Transverse colon (tissue), 4 donors: Measurements from ENCODE around the gene TSPAN9. TPM values are rescaled to one million over a fixed set of nuclear protein-coding genes. Genes with fewer than 3 reads are reported as not detected.

Experiments used
- DNase-seq: peaks from one replicate; pipeline ENCODE4 v3.0.0-alpha.2; 2019
- H3K27ac ChIP-seq, 4 donors: fragments of 200-600 bp; sonication (generic); 2 replicates each; pipeline ENCODE4 v1.5.1; 2016 to 2018; ENCODE audit warnings: inconsistent platforms in 4 of 4
- H3K27me3 ChIP-seq: fragments of 200-600 bp; sonication (generic); 2 replicates; pipeline ENCODE4 v1.5.1; 2017; ENCODE audit warnings: inconsistent platforms
- H3K36me3 ChIP-seq, 4 donors: fragments of 200-600 bp; sonication (generic); 2 replicates each; pipeline ENCODE4 v1.5.1; 2017 to 2019; ENCODE audit warnings: inconsistent platforms in 4 of 4
- H3K4me1 ChIP-seq, 4 donors: fragments of 200-600 bp; sonication (generic); 2 replicates each; pipeline ENCODE4 v1.5.1; 2017 to 2020; ENCODE audit warnings: inconsistent platforms in 4 of 4
- H3K4me3 ChIP-seq, 4 donors: fragments of 200-600 bp; sonication (generic); 1 replicate in 1 of 4; 2 replicates in 3 of 4; pipeline versions ENCODE4 v1.5.1 to v1.6.1; 2017 to 2019; ENCODE audit warnings: inconsistent platforms in 4 of 4
- H3K9me3 ChIP-seq, 2 donors: fragments of 200-600 bp; sonication (generic); 2 replicates each; pipeline ENCODE4 v1.5.1; 2017 to 2019; ENCODE audit warnings: inconsistent platforms in 2 of 2
- EP300 ChIP-seq: sonication (generic); formaldehyde crosslinking; IDR thresholded peaks from one replicate; pipeline ENCODE4 v1.6.1; 2017; ENCODE audit warnings: antibody characterized with exemption, low read depth
- POLR2A ChIP-seq: fragments of 450-650 bp; IDR thresholded peaks from one replicate; pipeline ENCODE4 v1.6.1; 2016; ENCODE audit warnings: antibody characterized with exemption, mild to moderate bottlenecking, moderate library complexity
- POLR2AphosphoS5 ChIP-seq, 3 donors: sonication (generic); formaldehyde crosslinking; IDR thresholded peaks; one replicate each; pipeline ENCODE4 v1.6.1; 2016; ENCODE audit warnings: antibody characterized with exemption in 3 of 3
- WGBS, 2 donors: methylation state at CpG; one replicate each; pipeline ENCODE4 v1.1.5; 2018; ENCODE audit warnings: low coverage in 1 of 2; 5-methylcytosine and 5-hydroxymethylcytosine counted together
- in situ Hi-C, 4 donors: fragments of 200-750 bp; cut with MboI; loops; one replicate each; pipeline versions ENCODE4 v1.15.0 to v1.15.1; 2017; ENCODE audit warnings: low sequenced_read_pairs in 3 of 4, low pct_ligation_motif_present in 1 of 4, low pct_unique_long_range_greater_than_20kb in 1 of 4
- intact Hi-C: fragments of 100-400 bp; cut with DNase I; formaldehyde crosslinking; loops from one replicate; pipeline ENCODE4 v1.15.1; 2023; ENCODE audit warnings: low total_unique reads
- total RNA-seq, 4 donors: library from RNA; depleted of rRNA; stranded (reverse); fragments of >200 nt; gene quantifications; one replicate each; pipeline ENCODE4 v1.1.0, GENCODE V29; 2016
- TF ChIP-seq, protein P1 (sequence below), 5 experiments: fragments of 200-600 bp in 3 of 5; fragments of 450-650 bp in 2 of 5; sonication (generic) in 3 of 5; IDR thresholded peaks; 1 replicate in 2 of 5; 2 replicates in 3 of 5; pipeline ENCODE4 v1.5.1; 2016 to 2017; ENCODE audit warnings: antibody characterized with exemption in 5 of 5, inconsistent platforms in 3 of 5, mild to moderate bottlenecking in 2 of 5, moderate library complexity in 1 of 5

TSPAN9 gene
- total RNA-seq, 4 donors from 2014 or later, result 4.2 to 9.3 (median 6.1) TPM

DNA sequence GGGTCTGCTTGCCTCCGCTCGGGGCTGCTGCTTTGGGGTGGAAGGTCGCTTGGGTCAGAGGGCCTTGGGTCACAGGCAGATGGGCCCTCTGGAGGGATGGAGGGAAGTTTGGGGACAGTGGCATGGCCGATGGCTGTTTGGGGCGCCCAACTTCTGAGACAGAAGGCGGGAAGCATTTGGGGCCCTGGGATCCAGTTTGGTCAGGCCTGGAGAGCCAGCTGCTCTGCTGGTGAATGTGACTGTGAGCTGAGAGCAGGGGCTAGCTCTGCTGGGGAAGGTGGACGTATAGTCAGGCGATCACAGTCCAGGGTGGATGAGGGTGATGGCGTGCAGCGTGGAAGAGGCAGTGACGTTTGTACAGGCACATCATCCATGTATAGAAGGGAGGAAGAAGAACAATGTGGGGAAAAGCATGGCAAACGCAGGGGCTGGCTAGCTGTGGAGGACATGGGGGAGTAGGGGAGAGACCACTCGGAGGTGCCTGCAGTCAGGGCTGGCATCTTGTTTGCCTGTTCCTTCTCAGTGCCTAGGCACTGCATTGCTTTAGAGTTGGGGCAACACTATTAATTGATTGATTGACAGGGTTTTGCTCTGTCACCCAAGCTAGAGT lies 57.5 kb downstream of the TSPAN9 start:
- no peaks in the 10 kb centered on the region for H3K27me3 ChIP-seq
- TF ChIP-seq POLR2AphosphoS5 (IDR thresholded peaks at IDR 0.05) (no peak), EP300 (no peak), POLR2A (no peak)
- TF ChIP-seq, protein P1, sequence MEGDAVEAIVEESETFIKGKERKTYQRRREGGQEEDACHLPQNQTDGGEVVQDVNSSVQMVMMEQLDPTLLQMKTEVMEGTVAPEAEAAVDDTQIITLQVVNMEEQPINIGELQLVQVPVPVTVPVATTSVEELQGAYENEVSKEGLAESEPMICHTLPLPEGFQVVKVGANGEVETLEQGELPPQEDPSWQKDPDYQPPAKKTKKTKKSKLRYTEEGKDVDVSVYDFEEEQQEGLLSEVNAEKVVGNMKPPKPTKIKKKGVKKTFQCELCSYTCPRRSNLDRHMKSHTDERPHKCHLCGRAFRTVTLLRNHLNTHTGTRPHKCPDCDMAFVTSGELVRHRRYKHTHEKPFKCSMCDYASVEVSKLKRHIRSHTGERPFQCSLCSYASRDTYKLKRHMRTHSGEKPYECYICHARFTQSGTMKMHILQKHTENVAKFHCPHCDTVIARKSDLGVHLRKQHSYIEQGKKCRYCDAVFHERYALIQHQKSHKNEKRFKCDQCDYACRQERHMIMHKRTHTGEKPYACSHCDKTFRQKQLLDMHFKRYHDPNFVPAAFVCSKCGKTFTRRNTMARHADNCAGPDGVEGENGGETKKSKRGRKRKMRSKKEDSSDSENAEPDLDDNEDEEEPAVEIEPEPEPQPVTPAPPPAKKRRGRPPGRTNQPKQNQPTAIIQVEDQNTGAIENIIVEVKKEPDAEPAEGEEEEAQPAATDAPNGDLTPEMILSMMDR (IDR thresholded peaks at IDR 0.05), result no peak
- H3K4me3 ChIP-seq, result no peak overlapping the region
- intact Hi-C loops (loop anchor here (2.0 kb wide), 1 partner anchor 142 kb away; no protein-coding TSS in a partner anchor), in situ Hi-C loops (loop anchor here (5.0 to 25.0 kb wide), 4 partner anchors 120 to 140 kb away; no protein-coding TSS in a partner anchor)
- 82 to 89% methylated on average over 7 to 13 of the region's 13 CpGs for WGBS, 2 donors
- DNase-seq, result no peak
- H3K4me1 ChIP-seq, result peaks cover 5 to 26% (median 13%) of the 10 kb centered on the region in 4 donors
- H3K9me3 ChIP-seq, result no peaks in the 10 kb centered on the region
- H3K27ac ChIP-seq, result no peak overlapping the region
- H3K36me3 ChIP-seq, result no peaks in the 10 kb centered on the region

DNA sequence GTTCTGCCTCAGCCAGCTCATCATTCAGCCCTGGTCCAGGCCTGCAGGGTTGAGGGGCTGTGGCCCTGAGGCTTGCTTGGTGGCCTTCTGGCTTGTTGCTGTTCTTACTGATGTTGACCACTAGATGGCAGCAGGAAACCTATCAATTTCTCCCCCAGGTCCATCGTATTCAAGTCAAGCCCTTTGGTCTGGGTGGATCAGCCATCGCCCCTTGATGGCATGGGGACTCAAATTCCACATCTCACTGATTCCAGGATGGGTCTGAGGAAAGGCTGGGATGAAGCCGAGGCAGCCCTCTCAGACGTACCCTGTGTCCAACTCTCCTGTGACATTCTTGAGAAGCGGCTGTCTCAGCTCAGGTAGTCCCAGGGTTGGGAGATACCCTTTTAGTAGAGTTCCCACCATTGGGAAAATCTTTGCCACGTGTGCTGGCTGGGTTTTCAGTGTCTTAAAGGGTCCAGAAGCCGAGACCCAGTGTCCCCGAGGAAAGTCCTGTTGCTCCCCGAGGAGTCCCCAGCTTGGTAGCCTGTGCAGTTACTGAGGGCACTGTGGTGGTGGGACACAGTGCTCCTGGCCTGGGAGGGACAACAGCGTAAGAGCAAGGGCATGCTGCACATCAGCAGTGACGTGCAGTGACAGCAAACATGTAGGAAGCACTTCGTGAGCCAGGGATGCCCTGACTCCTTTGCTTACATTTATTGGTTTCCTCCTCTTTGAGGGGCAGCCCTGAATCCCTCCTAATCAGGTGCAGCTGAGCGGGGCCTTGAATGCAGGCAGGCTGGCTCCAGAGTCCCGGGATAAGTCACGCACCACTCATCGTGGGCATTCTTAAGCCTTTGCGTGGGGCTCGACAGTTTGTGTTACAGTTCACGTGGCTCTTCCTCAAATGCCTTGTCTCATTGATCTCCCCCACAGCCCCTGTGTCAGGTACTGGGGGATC lies 58.6 kb downstream of the TSPAN9 start:
- H3K4me1 ChIP-seq, result peaks cover 5 to 17% (median 13%) of the 10 kb centered on the region in 4 donors
- no peaks in the 10 kb centered on the region for H3K9me3 ChIP-seq
- TF ChIP-seq EP300, result no peak
- TF ChIP-seq, protein P1 (IDR thresholded peaks at IDR 0.05), result peak; percentile 72 to 80 (median 73)
- peak; percentile 23 for DNase-seq
- no peak overlapping the region for H3K4me3 ChIP-seq
- no peak overlapping the region for H3K27ac ChIP-seq
- no peaks in the 10 kb centered on the region for H3K36me3 ChIP-seq
- in situ Hi-C loops (loop anchor here (5.0 to 25.0 kb wide), 4 partner anchors 119 to 139 kb away; no protein-coding TSS in a partner anchor), intact Hi-C loops (loop anchor here (2.0 kb wide), 1 partner anchor 141 kb away; no protein-coding TSS in a partner anchor)
- 70 to 74% methylated on average over 9 to 18 of the region's 19 CpGs for WGBS, 2 donors
- no peaks in the 10 kb centered on the region for H3K27me3 ChIP-seq

DNA sequence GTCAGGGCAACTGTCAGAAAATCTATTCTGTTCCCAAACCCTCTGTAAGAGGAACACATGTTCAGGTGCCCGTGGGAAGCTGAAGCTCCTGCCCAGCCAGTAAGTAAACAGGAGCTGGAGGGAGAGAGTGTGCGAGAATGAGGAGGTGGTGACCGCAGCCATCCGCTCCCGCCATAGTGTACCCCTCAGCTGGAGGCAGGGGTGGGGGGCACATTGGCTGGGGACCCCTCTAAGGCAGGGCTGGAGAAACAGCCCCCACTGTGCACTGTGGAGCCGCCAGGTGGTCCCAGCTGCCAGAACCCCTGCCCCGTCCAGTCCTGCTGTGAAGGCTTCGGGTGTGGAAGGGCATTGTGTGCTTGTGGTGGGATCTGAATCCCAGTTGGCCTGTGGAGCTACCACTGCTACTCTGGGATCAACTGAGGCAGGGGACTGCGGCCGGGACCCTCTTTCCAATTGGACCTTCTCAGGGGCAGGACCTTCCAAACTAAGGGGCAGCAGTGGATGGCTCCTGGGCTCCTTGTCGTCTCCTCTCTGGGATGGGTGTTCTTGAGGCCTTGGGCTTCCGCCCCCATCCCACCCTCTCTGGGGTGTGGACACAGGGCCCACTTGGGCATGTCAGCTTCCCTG lies 59.6 kb downstream of the TSPAN9 start:
- WGBS, 2 donors, result 91% methylated on average over 12 of the region's 12 CpGs; no CpG with 5 or more reads in 1 of the 2 donors
- in situ Hi-C loops, result loop anchor here (5.0 to 25.0 kb wide), 4 partner anchors 118 to 138 kb away; no protein-coding TSS in a partner anchor

More for the DNA sequence above, 59.6 kb downstream of the TSPAN9 start:
- H3K36me3 ChIP-seq, result no peaks in the 10 kb centered on the region
- TF ChIP-seq, protein P1 (IDR thresholded peaks at IDR 0.05), result no peak
- TF ChIP-seq POLR2AphosphoS5 (IDR thresholded peaks at IDR 0.05), result no peak
- no peak for TF ChIP-seq EP300
- no peak for TF ChIP-seq POLR2A
- no peaks in the 10 kb centered on the region for H3K9me3 ChIP-seq
- H3K4me1 ChIP-seq, result peaks cover 5 to 17% (median 13%) of the 10 kb centered on the region in 4 donors
- intact Hi-C loops, result no loop called here
- DNase-seq, result no peak
- H3K4me3 ChIP-seq, result no peak overlapping the region
- no peak overlapping the region for H3K27ac ChIP-seq
- no peaks in the 10 kb centered on the region for H3K27me3 ChIP-seq
